ENCODE data around the gene MGAT5.

- TF ChIP-seq CTCF (IDR thresholded peaks at IDR 0.05), result no peak
- TF ChIP-seq EZH2 (IDR thresholded peaks at IDR 0.05), result no peak
Observed at GRCh38 chr2:134413430-134413829, 159.6 kb downstream of the MGAT5 start.
